SU-DHL-6 (cell line): Measurements from ENCODE around the gene ZNF580.

Source experiments
- EZH2phosphoT487 ChIP-seq: fragments of 200-600 bp; sonication (generic), shearing (Covaris generic); conservative IDR thresholded peaks from 2 replicates; pipeline ENCODE4 v1.6.1; 2018; ENCODE audit warnings: mild to moderate bottlenecking, antibody characterized with exemption, low read length, moderate library complexity, mixed read lengths
- TF ChIP-seq, protein P1 (sequence below): fragments of 200-600 bp; sonication (generic); IDR thresholded peaks from one replicate; pipeline ENCODE4 v1.5.1; 2017; ENCODE audit warnings: antibody characterized with exemption, mild to moderate bottlenecking, low read length, moderate library complexity; ENCODE audit not compliant: insufficient read depth, poor library complexity, severe bottlenecking

DNA sequence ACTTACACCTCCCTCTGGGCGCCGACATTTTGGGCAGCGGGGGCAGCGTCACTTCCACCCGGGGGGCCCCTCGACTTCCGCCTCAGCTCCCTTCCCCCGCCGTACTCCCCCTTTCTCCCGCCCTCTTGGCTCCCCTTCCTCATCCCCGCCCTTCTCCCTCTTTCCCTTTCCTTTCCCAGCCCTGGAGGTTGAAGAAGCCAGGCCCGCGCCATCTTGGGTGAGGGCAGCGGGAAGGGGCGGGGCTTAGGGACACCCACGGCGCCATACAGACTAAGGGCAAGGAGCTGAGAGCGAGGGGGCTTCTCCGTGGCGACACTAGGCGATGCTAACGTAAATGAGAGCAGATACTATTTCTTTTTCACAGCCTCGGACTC, 41.3 kb upstream of the ZNF580 start, which contains the start of gene FIZ1:
- TF ChIP-seq, protein P1, sequence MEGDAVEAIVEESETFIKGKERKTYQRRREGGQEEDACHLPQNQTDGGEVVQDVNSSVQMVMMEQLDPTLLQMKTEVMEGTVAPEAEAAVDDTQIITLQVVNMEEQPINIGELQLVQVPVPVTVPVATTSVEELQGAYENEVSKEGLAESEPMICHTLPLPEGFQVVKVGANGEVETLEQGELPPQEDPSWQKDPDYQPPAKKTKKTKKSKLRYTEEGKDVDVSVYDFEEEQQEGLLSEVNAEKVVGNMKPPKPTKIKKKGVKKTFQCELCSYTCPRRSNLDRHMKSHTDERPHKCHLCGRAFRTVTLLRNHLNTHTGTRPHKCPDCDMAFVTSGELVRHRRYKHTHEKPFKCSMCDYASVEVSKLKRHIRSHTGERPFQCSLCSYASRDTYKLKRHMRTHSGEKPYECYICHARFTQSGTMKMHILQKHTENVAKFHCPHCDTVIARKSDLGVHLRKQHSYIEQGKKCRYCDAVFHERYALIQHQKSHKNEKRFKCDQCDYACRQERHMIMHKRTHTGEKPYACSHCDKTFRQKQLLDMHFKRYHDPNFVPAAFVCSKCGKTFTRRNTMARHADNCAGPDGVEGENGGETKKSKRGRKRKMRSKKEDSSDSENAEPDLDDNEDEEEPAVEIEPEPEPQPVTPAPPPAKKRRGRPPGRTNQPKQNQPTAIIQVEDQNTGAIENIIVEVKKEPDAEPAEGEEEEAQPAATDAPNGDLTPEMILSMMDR = no peak
- TF ChIP-seq EZH2phosphoT487 = no peak
